Epithelial cell of esophagus (primary cell): Measurements from ENCODE around the gene RPEL1.

Experiments used
- DNase-seq: peaks from one replicate; pipeline ENCODE4 v3.0.0; 2010; ENCODE audit warnings: low read depth
- H3K4me3 ChIP-seq: 2 replicates; pipeline ENCODE4 v1.5.1; 2011; ENCODE audit warnings: mild to moderate bottlenecking, low read length, control low read depth
- TF ChIP-seq, protein P1 (sequence below): IDR thresholded peaks from 2 replicates; pipeline ENCODE4 v1.5.1; 2011; ENCODE audit warnings: low read depth, mild to moderate bottlenecking, low read length, control low read depth, inconsistent platforms; ENCODE audit not compliant: insufficient read depth; ENCODE audit errors: missing control alignments

RPEL1 gene

DNA sequence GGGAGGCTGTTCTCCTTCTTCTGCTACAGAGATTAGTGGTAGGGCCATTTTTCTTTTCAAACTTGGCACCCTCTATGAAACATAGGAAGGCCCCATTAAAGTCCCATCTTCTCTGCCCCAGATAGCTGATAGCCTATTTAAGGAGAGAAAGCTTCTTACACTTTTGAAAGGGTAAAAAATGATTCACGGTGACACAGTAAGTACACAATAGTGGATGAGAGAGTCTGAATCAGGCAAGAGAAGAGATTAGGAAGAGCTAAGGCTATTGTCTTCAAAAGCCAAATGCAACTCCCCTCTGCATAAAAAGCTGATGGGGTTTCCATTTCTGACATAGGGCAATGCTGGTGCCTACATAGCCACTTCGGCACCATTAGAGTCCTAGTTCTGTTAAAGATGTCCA, 34.8 kb downstream of the RPEL1 start:
- no peak overlapping the region for H3K4me3 ChIP-seq
- TF ChIP-seq, protein P1, sequence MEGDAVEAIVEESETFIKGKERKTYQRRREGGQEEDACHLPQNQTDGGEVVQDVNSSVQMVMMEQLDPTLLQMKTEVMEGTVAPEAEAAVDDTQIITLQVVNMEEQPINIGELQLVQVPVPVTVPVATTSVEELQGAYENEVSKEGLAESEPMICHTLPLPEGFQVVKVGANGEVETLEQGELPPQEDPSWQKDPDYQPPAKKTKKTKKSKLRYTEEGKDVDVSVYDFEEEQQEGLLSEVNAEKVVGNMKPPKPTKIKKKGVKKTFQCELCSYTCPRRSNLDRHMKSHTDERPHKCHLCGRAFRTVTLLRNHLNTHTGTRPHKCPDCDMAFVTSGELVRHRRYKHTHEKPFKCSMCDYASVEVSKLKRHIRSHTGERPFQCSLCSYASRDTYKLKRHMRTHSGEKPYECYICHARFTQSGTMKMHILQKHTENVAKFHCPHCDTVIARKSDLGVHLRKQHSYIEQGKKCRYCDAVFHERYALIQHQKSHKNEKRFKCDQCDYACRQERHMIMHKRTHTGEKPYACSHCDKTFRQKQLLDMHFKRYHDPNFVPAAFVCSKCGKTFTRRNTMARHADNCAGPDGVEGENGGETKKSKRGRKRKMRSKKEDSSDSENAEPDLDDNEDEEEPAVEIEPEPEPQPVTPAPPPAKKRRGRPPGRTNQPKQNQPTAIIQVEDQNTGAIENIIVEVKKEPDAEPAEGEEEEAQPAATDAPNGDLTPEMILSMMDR, result no peak
- no peak for DNase-seq

GRCh38 chr10:103281753-103282152, 36.1 kb downstream of the RPEL1 start:
- TF ChIP-seq, protein P1, result no peak
- no peak for DNase-seq
- H3K4me3 ChIP-seq, result no peak overlapping the region

DNA sequence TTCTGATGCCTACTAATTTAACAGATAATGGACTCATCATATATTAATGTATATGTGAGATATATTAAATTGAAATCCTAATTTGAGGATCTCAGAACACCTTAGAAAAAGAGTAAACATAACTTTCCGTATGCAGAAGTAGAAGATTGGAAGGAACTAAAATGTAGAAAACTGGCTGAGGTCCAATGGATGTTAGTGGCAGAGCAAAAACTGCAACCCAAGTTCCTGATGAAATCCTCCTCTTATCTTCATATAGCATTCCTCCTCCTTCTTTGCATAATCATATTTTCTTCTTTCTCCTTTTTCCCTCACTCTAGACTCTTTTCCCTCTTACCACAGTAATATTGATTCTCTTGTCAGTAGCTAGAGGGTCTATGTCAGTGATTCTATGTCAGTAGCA, 37.3 kb downstream of the RPEL1 start:
- no peak for DNase-seq
- TF ChIP-seq, protein P1, result no peak
- no peak overlapping the region for H3K4me3 ChIP-seq

GRCh38 chr10:103284170-103284569, 38.5 kb downstream of the RPEL1 start:
- peak; percentile 78 for DNase-seq
- no peak overlapping the region for H3K4me3 ChIP-seq
- TF ChIP-seq, protein P1, result no peak

DNA sequence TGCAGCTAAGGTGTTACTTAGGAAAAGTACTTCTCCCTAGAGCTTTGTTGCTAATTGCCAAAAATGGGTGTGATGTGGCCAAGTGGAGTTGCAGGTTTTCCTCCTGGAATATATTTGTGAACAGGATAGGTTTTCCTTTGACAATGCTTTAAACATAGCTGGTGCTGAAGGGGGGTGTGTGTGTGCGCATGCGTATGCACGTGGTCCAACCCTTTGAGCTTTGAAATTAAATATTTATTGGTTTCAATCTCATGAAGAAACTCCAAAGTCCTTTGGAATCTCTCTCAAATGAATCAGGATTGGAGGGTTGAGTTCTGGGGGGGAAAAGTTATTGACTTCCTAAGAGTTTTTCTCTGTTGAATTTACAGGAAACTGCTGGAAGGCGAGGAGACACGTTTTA, 42.3 kb downstream of the RPEL1 start:
- TF ChIP-seq, protein P1, result no peak
- no peak overlapping the region for H3K4me3 ChIP-seq
- DNase-seq, result no peak

GRCh38 chr10:103291588-103291987, 45.9 kb downstream of the RPEL1 start:
- no peak for DNase-seq
- no peak overlapping the region for H3K4me3 ChIP-seq
- TF ChIP-seq, protein P1, result no peak

GRCh38 chr10:103295374-103296015, 49.8 kb downstream of the RPEL1 start:
- TF ChIP-seq, protein P1, result no peak
- peak; percentile 41 for DNase-seq
- H3K4me3 ChIP-seq, result no peak overlapping the region
